ENCODE data around the gene SHANK1.

Gene SHANK1

GRCh38 chr19:50710094-50710493 is 9.5 kb downstream of the SHANK1 start:
- no peak for DNase-seq

GRCh38 chr19:50708179-50708879 is 11.3 kb downstream of the SHANK1 start:
- DNase-seq = no peak

- no peak for DNase-seq
These were observed 13.2 kb downstream of the SHANK1 start for GRCh38 chr19:50706387-50706786.

GRCh38 chr19:50705422-50706019 is 14.1 kb downstream of the SHANK1 start:
- DNase-seq = no peak

GRCh38 chr19:50703915-50704796 is 15.4 kb downstream of the SHANK1 start:
- no peak for DNase-seq

GRCh38 chr19:50702871-50703829 is 16.5 kb downstream of the SHANK1 start:
- no peak for DNase-seq

GRCh38 chr19:50702158-50702870 is 17.3 kb downstream of the SHANK1 start:
- DNase-seq = no peak

GRCh38 chr19:50701367-50701985 is 18.1 kb downstream of the SHANK1 start:
- DNase-seq = no peak

- DNase-seq = no peak
These were observed 22.0 kb downstream of the SHANK1 start for GRCh38 chr19:50697414-50698124.

GRCh38 chr19:50696094-50696483 is 23.5 kb downstream of the SHANK1 start:
- DNase-seq = no peak

GRCh38 chr19:50695251-50696093 is 24.1 kb downstream of the SHANK1 start:
- peak; percentile 36 for DNase-seq

- no peak for DNase-seq
These were observed 24.8 kb downstream of the SHANK1 start for GRCh38 chr19:50694815-50695145.

GRCh38 chr19:50693064-50693975 is 26.3 kb downstream of the SHANK1 start:
- DNase-seq = no peak

GRCh38 chr19:50690439-50690838 is 29.2 kb downstream of the SHANK1 start:
- DNase-seq = no peak

GRCh38 chr19:50688766-50689165 is 30.8 kb downstream of the SHANK1 start:
- DNase-seq = no peak

- DNase-seq = no peak
These were observed 33.1 kb downstream of the SHANK1 start for GRCh38 chr19:50686310-50687032.

- peak; percentile 76 for DNase-seq
These were observed 40.2 kb downstream of the SHANK1 start for GRCh38 chr19:50679177-50680125.
